ENCODE results near the gene LIN7C.
A peak's percentile ranks its signal among the peaks of the same experiment; 100 is the strongest.
"Not testable (repeated sequence)": the region's sequence is repeated elsewhere in the genome, so short reads cannot be mapped to it uniquely, and the experiment has no call there.

Gene LIN7C

GRCh38 chr11:27520226-27520625, 13.7 kb upstream of the LIN7C start:
- Mint-ChIP-seq H3K36me3 (peaks cover 9% of the 10 kb centered on the region), H3K4me3 (no peak overlapping the region), H3K27me3 (peaks cover 4% of the 10 kb centered on the region), H3K4me1 (ENCODE audit: low read depth) (no peaks in the 10 kb centered on the region), H3K27ac (no peak overlapping the region), H3K9me3 (ENCODE audit: low read depth) (peaks cover 4% of the 10 kb centered on the region)

GRCh38 chr11:27518518-27518917, 11.9 kb upstream of the LIN7C start:
- no peak overlapping the region for H3K4me3 Mint-ChIP-seq
- H3K27me3 Mint-ChIP-seq = peaks cover 4% of the 10 kb centered on the region
- no peaks in the 10 kb centered on the region for H3K4me1 Mint-ChIP-seq (ENCODE audit: low read depth)
- peaks cover 4% of the 10 kb centered on the region for H3K36me3 Mint-ChIP-seq
- peaks cover 6% of the 10 kb centered on the region for H3K9me3 Mint-ChIP-seq (ENCODE audit: low read depth)
- H3K27ac Mint-ChIP-seq = no peak overlapping the region

- not testable (repeated sequence) for H3K27me3 Mint-ChIP-seq; H3K4me3 Mint-ChIP-seq; H3K4me1 Mint-ChIP-seq (ENCODE audit: low read depth); H3K27ac Mint-ChIP-seq; H3K36me3 Mint-ChIP-seq; H3K9me3 Mint-ChIP-seq (ENCODE audit: low read depth)
These were observed 10.9 kb upstream of the LIN7C start for GRCh38 chr11:27517490-27517889.

GRCh38 chr11:27514558-27514957, 8.0 kb upstream of the LIN7C start:
- H3K4me3 Mint-ChIP-seq = no peak overlapping the region
- peaks cover 8% of the 10 kb centered on the region for H3K36me3 Mint-ChIP-seq
- peaks cover 6% of the 10 kb centered on the region for H3K9me3 Mint-ChIP-seq (ENCODE audit: low read depth)
- H3K27ac Mint-ChIP-seq = no peak overlapping the region
- H3K4me1 Mint-ChIP-seq (ENCODE audit: low read depth) = no peaks in the 10 kb centered on the region
- H3K27me3 Mint-ChIP-seq = peaks cover 4% of the 10 kb centered on the region

GRCh38 chr11:27514076-27514475, 7.5 kb upstream of the LIN7C start:
- Mint-ChIP-seq H3K4me3 (no peak overlapping the region), H3K4me1 (ENCODE audit: low read depth) (no peaks in the 10 kb centered on the region), H3K27ac (no peak overlapping the region), H3K9me3 (ENCODE audit: low read depth) (peaks cover 6% of the 10 kb centered on the region), H3K27me3 (peaks cover 4% of the 10 kb centered on the region), H3K36me3 (peaks cover 8% of the 10 kb centered on the region)

GRCh38 chr11:27513389-27513788, 6.8 kb upstream of the LIN7C start:
- peaks cover 4% of the 10 kb centered on the region for H3K27me3 Mint-ChIP-seq
- H3K4me1 Mint-ChIP-seq (ENCODE audit: low read depth) = peaks cover 6% of the 10 kb centered on the region
- H3K4me3 Mint-ChIP-seq = no peak overlapping the region
- no peak overlapping the region for H3K27ac Mint-ChIP-seq
- H3K36me3 Mint-ChIP-seq = peaks cover 8% of the 10 kb centered on the region
- H3K9me3 Mint-ChIP-seq (ENCODE audit: low read depth) = peaks cover 6% of the 10 kb centered on the region

- H3K27ac Mint-ChIP-seq = no peak overlapping the region
- peaks cover 8% of the 10 kb centered on the region for H3K36me3 Mint-ChIP-seq
- peaks cover 6% of the 10 kb centered on the region for H3K9me3 Mint-ChIP-seq (ENCODE audit: low read depth)
These were observed 5.7 kb upstream of the LIN7C start for GRCh38 chr11:27512238-27512637.

GRCh38 chr11:27509908-27510307, 3.3 kb upstream of the LIN7C start:
- peaks cover 8% of the 10 kb centered on the region for H3K36me3 Mint-ChIP-seq
- no peaks in the 10 kb centered on the region for H3K27me3 Mint-ChIP-seq
- no peak overlapping the region for H3K4me3 Mint-ChIP-seq
- no peaks in the 10 kb centered on the region for H3K9me3 Mint-ChIP-seq (ENCODE audit: low read depth)
- H3K4me1 Mint-ChIP-seq (ENCODE audit: low read depth) = peaks cover 24% of the 10 kb centered on the region
- no peak overlapping the region for H3K27ac Mint-ChIP-seq

More at GRCh38 chr11:27512238-27512637, 5.7 kb upstream of the LIN7C start:
- no peaks in the 10 kb centered on the region for H3K27me3 Mint-ChIP-seq
- H3K4me3 Mint-ChIP-seq = no peak overlapping the region
- H3K4me1 Mint-ChIP-seq (ENCODE audit: low read depth) = peaks cover 14% of the 10 kb centered on the region

- peaks cover 41% of the 10 kb centered on the region for H3K4me1 Mint-ChIP-seq (ENCODE audit: low read depth)
- peak overlapping the region; percentile 100 for H3K27ac Mint-ChIP-seq
- H3K9me3 Mint-ChIP-seq (ENCODE audit: low read depth) = no peaks in the 10 kb centered on the region
- peaks cover 5% of the 10 kb centered on the region for H3K36me3 Mint-ChIP-seq
- peak overlapping the region; percentile 100 for H3K4me3 Mint-ChIP-seq
- H3K27me3 Mint-ChIP-seq = no peaks in the 10 kb centered on the region
These were observed 1.2 kb upstream of the LIN7C start for GRCh38 chr11:27507557-27508322.

- H3K9me3 Mint-ChIP-seq (ENCODE audit: low read depth) = no peaks in the 10 kb centered on the region
- peaks cover 2% of the 10 kb centered on the region for H3K36me3 Mint-ChIP-seq
- H3K4me1 Mint-ChIP-seq (ENCODE audit: low read depth) = peaks cover 53% of the 10 kb centered on the region
- peak overlapping the region; percentile 100 for H3K27ac Mint-ChIP-seq
- H3K4me3 Mint-ChIP-seq = peak overlapping the region; percentile 100
- H3K27me3 Mint-ChIP-seq = no peaks in the 10 kb centered on the region
These were observed 788 bp downstream of the LIN7C start for GRCh38 chr11:27505781-27506180.

- peak overlapping the region; percentile 100 for H3K4me3 Mint-ChIP-seq
- H3K4me1 Mint-ChIP-seq (ENCODE audit: low read depth) = peaks cover 54% of the 10 kb centered on the region
- no peaks in the 10 kb centered on the region for H3K9me3 Mint-ChIP-seq (ENCODE audit: low read depth)
- H3K27ac Mint-ChIP-seq = peak overlapping the region; percentile 75
- no peaks in the 10 kb centered on the region for H3K27me3 Mint-ChIP-seq
- no peaks in the 10 kb centered on the region for H3K36me3 Mint-ChIP-seq
These were observed 2.4 kb downstream of the LIN7C start for GRCh38 chr11:27504205-27504604.

- Mint-ChIP-seq H3K4me1 (ENCODE audit: low read depth) (peaks cover 54% of the 10 kb centered on the region), H3K9me3 (ENCODE audit: low read depth) (no peaks in the 10 kb centered on the region), H3K27ac (no peak overlapping the region), H3K27me3 (no peaks in the 10 kb centered on the region), H3K4me3 (no peak overlapping the region), H3K36me3 (no peaks in the 10 kb centered on the region)
These were observed 5.5 kb downstream of the LIN7C start for GRCh38 chr11:27501100-27501499.

GRCh38 chr11:27497911-27498310, 8.7 kb downstream of the LIN7C start:
- H3K4me3 Mint-ChIP-seq = no peak overlapping the region
- no peak overlapping the region for H3K27ac Mint-ChIP-seq
- no peaks in the 10 kb centered on the region for H3K9me3 Mint-ChIP-seq (ENCODE audit: low read depth)
- no peaks in the 10 kb centered on the region for H3K27me3 Mint-ChIP-seq
- no peaks in the 10 kb centered on the region for H3K36me3 Mint-ChIP-seq
- peaks cover 32% of the 10 kb centered on the region for H3K4me1 Mint-ChIP-seq (ENCODE audit: low read depth)

GRCh38 chr11:27497284-27497866, 9.2 kb downstream of the LIN7C start:
- peaks cover 27% of the 10 kb centered on the region for H3K4me1 Mint-ChIP-seq (ENCODE audit: low read depth)
- H3K9me3 Mint-ChIP-seq (ENCODE audit: low read depth) = no peaks in the 10 kb centered on the region
- H3K27me3 Mint-ChIP-seq = no peaks in the 10 kb centered on the region
- H3K4me3 Mint-ChIP-seq = no peak overlapping the region
- no peak overlapping the region for H3K27ac Mint-ChIP-seq
- H3K36me3 Mint-ChIP-seq = no peaks in the 10 kb centered on the region

GRCh38 chr11:27496461-27496860, 10.1 kb downstream of the LIN7C start:
- H3K4me3 Mint-ChIP-seq = no peak overlapping the region
- no peak overlapping the region for H3K27ac Mint-ChIP-seq
- H3K4me1 Mint-ChIP-seq (ENCODE audit: low read depth) = peaks cover 19% of the 10 kb centered on the region
- no peaks in the 10 kb centered on the region for H3K36me3 Mint-ChIP-seq
- no peaks in the 10 kb centered on the region for H3K9me3 Mint-ChIP-seq (ENCODE audit: low read depth)
- no peaks in the 10 kb centered on the region for H3K27me3 Mint-ChIP-seq
